Left colon (tissue), 2 donors: Measurements from ENCODE around the gene PITPNC1. TPM values are rescaled to one million over a fixed set of nuclear protein-coding genes. Genes with fewer than 3 reads are reported as not detected.
"Not testable (repeated sequence)": the region's sequence is repeated elsewhere in the genome, so short reads cannot be mapped to it uniquely, and the experiment has no call there.

ENCODE experiments used
- ATAC-seq: fragments of 200-7000 bp; cut with Tn5 transposase; one replicate; pipeline ENCODE4 v1.9.1; 2020; ENCODE audit warnings: mild to moderate bottlenecking, moderate library complexity
- DNase-seq, 2 donors: peaks; one replicate each; pipeline ENCODE4 v3.0.0-alpha.2; 2020
- intact Hi-C, 2 donors: fragments of 100-400 bp; cut with DNase I in 1 of 2; cut with micrococcal nuclease in 1 of 2; formaldehyde crosslinking; loops; one replicate each; pipeline versions ENCODE4 v1.11.2 to v1.14.0; 2022; cut with DNase I, micrococcal nuclease
- total RNA-seq, 2 donors: library from RNA; stranded (reverse); fragmentation: NEBNext Ultra II Directional; extraction: Animal tissue kit (Norgen Biotek cat#: 25700); gene quantifications; one replicate each; pipeline ENCODE4 v1.2.1, GENCODE V29; 2021
- donor health status: DM: no; HTN: no; CAD: no.
- donor health status: DM: yes; HTN: yes; CAD: no.

The PITPNC1 gene
- total RNA-seq, 2 donors from 2014 or later = 13.7 to 15.6 TPM

GRCh38 chr17:67574658-67575293, 197.7 kb downstream of the PITPNC1 start:
- intact Hi-C loops = no loop called here
- DNase-seq (no peak), ATAC-seq (no peak)

GRCh38 chr17:67575325-67575724, 198.2 kb downstream of the PITPNC1 start:
- DNase-seq (peak in 1 of 2 donors; percentile 15), ATAC-seq (peak; percentile 50)
- intact Hi-C loops = no loop called here

GRCh38 chr17:67576471-67577115, 199.5 kb downstream of the PITPNC1 start:
- intact Hi-C loops = no loop called here
- ATAC-seq (no peak), DNase-seq (no peak)

- intact Hi-C loops = no loop called here
- DNase-seq (no peak), ATAC-seq (no peak)
These were observed 200.5 kb downstream of the PITPNC1 start for GRCh38 chr17:67577429-67578141.

- DNase-seq (no peak), ATAC-seq (no peak)
These were observed 201.0 kb downstream of the PITPNC1 start for GRCh38 chr17:67578142-67578457.

GRCh38 chr17:67578679-67579405, 201.8 kb downstream of the PITPNC1 start:
- DNase-seq, ATAC-seq, intact Hi-C loops: not testable (repeated sequence)

More at GRCh38 chr17:67578142-67578457, 201.0 kb downstream of the PITPNC1 start:
- intact Hi-C loops = no loop called here

GRCh38 chr17:67582673-67583081, 205.6 kb downstream of the PITPNC1 start:
- intact Hi-C loops = no loop called here
- ATAC-seq (peak; percentile 99), DNase-seq (peak; percentile 90 to 92)

GRCh38 chr17:67585077-67585602, 208.1 kb downstream of the PITPNC1 start:
- intact Hi-C loops = no loop called here
- DNase-seq = no peak
- ATAC-seq = no peak

- no peak for DNase-seq
- no peak for ATAC-seq
- intact Hi-C loops = no loop called here
These were observed 211.2 kb downstream of the PITPNC1 start for GRCh38 chr17:67588326-67588725.

GRCh38 chr17:67594115-67594880, 217.2 kb downstream of the PITPNC1 start:
- DNase-seq (no peak), ATAC-seq (peak; percentile 92)
- intact Hi-C loops = no loop called here

GRCh38 chr17:67600408-67600807, 223.3 kb downstream of the PITPNC1 start:
- DNase-seq (no peak), ATAC-seq (no peak)
- intact Hi-C loops = no loop called here

- ATAC-seq = no peak
These were observed 224.8 kb downstream of the PITPNC1 start for GRCh38 chr17:67601897-67602296.

GRCh38 chr17:67602444-67602843, 225.4 kb downstream of the PITPNC1 start:
- no peak for DNase-seq

More at GRCh38 chr17:67601897-67602296, 224.8 kb downstream of the PITPNC1 start:
- DNase-seq = no peak
- intact Hi-C loops = no loop called here

GRCh38 chr17:67602974-67603373, 225.9 kb downstream of the PITPNC1 start:
- intact Hi-C loops = no loop called here
- ATAC-seq (peak; percentile 80), DNase-seq (peak in 1 of 2 donors; percentile 25)

More at GRCh38 chr17:67602444-67602843, 225.4 kb downstream of the PITPNC1 start:
- intact Hi-C loops = no loop called here
- no peak for ATAC-seq

GRCh38 chr17:67605256-67605912, 228.3 kb downstream of the PITPNC1 start:
- intact Hi-C loops = no loop called here
- DNase-seq (no peak), ATAC-seq (no peak)

GRCh38 chr17:67606471-67606870, 229.4 kb downstream of the PITPNC1 start:
- intact Hi-C loops = no loop called here
- ATAC-seq (peak; percentile 46), DNase-seq (peak in 1 of 2 donors; percentile 54)

- intact Hi-C loops = no loop called here
- ATAC-seq = peak; percentile 29
- DNase-seq = no peak
These were observed 230.0 kb downstream of the PITPNC1 start for GRCh38 chr17:67606896-67607604.
